ENCODE results near the gene SAPCD2.

SAPCD2 gene

GRCh38 chr9:137015976-137016375, 54.4 kb downstream of the SAPCD2 start:
- no peak overlapping the region for H3K27ac ChIP-seq
- H3K36me3 ChIP-seq = peaks cover 37% of the 10 kb centered on the region
- H3K27me3 ChIP-seq (ENCODE audit: insufficient read depth, low read depth, severe bottlenecking) = no peaks in the 10 kb centered on the region
- H3K4me3 ChIP-seq (ENCODE audit: low read depth, low read length) = no peak overlapping the region
- no peak for DNase-seq
- no peaks in the 10 kb centered on the region for H3K9me3 ChIP-seq (ENCODE audit: severe bottlenecking)
- TF ChIP-seq, protein P1, sequence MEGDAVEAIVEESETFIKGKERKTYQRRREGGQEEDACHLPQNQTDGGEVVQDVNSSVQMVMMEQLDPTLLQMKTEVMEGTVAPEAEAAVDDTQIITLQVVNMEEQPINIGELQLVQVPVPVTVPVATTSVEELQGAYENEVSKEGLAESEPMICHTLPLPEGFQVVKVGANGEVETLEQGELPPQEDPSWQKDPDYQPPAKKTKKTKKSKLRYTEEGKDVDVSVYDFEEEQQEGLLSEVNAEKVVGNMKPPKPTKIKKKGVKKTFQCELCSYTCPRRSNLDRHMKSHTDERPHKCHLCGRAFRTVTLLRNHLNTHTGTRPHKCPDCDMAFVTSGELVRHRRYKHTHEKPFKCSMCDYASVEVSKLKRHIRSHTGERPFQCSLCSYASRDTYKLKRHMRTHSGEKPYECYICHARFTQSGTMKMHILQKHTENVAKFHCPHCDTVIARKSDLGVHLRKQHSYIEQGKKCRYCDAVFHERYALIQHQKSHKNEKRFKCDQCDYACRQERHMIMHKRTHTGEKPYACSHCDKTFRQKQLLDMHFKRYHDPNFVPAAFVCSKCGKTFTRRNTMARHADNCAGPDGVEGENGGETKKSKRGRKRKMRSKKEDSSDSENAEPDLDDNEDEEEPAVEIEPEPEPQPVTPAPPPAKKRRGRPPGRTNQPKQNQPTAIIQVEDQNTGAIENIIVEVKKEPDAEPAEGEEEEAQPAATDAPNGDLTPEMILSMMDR (IDR thresholded peaks at IDR 0.05; ENCODE audit: low read depth, low read length) = no peak

- H3K36me3 ChIP-seq = peaks cover 37% of the 10 kb centered on the region
- DNase-seq = no peak
- TF ChIP-seq, protein P1 (IDR thresholded peaks at IDR 0.05; ENCODE audit: low read depth, low read length) = no peak
Observed at GRCh38 chr9:137015540-137015930, 54.8 kb downstream of the SAPCD2 start.

DNA sequence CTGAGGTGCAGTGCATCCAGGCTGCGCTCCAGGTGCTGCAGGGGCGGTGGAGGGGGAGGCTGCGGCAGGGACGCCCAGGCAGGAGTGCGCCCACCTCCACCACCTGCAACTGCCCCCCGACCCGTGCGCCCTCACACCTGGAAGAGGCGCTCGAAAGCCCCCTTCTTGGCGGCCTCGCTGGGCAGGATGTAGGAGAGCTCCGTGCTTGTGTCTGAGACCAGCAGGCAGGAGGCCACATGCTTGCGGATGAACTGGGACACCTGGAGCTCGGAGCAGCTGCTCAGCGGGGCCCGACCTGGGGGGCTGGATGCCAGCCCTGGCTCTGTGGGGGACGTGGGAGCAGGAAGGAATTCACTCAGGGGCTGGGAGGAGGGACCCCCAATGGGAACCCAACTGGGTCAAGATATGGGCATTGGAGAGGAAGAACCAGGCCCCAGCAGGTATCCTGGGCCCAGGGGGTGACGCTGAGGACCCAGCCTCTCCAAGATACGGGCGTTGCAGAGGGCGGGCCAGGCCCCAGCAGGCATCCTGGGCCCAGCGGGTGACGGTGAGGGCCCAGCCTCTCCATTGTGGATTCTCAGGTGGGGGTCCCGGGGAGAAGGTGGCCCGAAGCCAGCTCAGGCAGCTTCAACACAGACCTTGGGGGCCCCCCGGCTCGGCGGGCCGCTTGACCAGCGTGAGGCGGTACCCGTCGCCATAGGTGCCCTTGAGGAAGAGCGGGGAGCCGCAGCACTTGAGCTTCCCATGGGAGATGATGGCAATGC, 55.4 kb downstream of the SAPCD2 start:
- H3K27ac ChIP-seq = no peak overlapping the region
- no peak overlapping the region for H3K4me3 ChIP-seq (ENCODE audit: low read depth, low read length)
- no peaks in the 10 kb centered on the region for H3K27me3 ChIP-seq (ENCODE audit: insufficient read depth, low read depth, severe bottlenecking)
- H3K9me3 ChIP-seq (ENCODE audit: severe bottlenecking) = no peaks in the 10 kb centered on the region
- H3K36me3 ChIP-seq = peaks cover 37% of the 10 kb centered on the region
- TF ChIP-seq, protein P1 (IDR thresholded peaks at IDR 0.05; ENCODE audit: low read depth, low read length) = no peak
- no peak for DNase-seq

More at GRCh38 chr9:137015540-137015930, 54.8 kb downstream of the SAPCD2 start:
- H3K4me3 ChIP-seq (ENCODE audit: low read depth, low read length) = no peak overlapping the region
- no peaks in the 10 kb centered on the region for H3K9me3 ChIP-seq (ENCODE audit: severe bottlenecking)
- H3K27me3 ChIP-seq (ENCODE audit: insufficient read depth, low read depth, severe bottlenecking) = no peaks in the 10 kb centered on the region
- no peak overlapping the region for H3K27ac ChIP-seq

- H3K27ac ChIP-seq = no peak overlapping the region
- no peak overlapping the region for H3K4me3 ChIP-seq (ENCODE audit: low read depth, low read length)
- H3K9me3 ChIP-seq (ENCODE audit: severe bottlenecking) = no peaks in the 10 kb centered on the region
- TF ChIP-seq, protein P1 (IDR thresholded peaks at IDR 0.05; ENCODE audit: low read depth, low read length) = no peak
- DNase-seq = no peak
- peaks cover 43% of the 10 kb centered on the region for H3K36me3 ChIP-seq
- H3K27me3 ChIP-seq (ENCODE audit: insufficient read depth, low read depth, severe bottlenecking) = no peaks in the 10 kb centered on the region
Observed at GRCh38 chr9:137014166-137014565, 56.2 kb downstream of the SAPCD2 start.

DNA sequence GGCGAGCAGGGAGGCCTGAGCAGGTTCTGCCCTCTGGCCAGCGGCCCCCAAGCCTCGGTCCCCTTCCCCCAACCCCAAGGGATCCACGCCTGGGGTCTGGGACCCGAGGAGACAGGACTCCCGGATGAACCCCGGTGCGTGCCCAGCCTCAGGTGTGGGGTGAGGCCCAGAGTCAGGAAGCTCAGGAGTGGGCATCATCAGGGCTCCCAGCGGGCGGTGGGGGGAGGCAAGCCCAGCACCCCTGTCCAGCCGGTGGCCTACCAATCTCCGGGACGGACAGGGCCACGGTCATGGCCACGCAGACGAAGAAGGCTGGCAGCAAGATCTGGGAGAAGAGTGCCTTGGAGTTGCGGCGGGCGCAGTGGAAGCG, 56.8 kb downstream of the SAPCD2 start:
- no peak for DNase-seq
- Histone ChIP-seq H3K4me3 (ENCODE audit: low read depth, low read length) (no peak overlapping the region), H3K27me3 (ENCODE audit: insufficient read depth, low read depth, severe bottlenecking) (no peaks in the 10 kb centered on the region), H3K36me3 (peaks cover 43% of the 10 kb centered on the region), H3K9me3 (ENCODE audit: severe bottlenecking) (no peaks in the 10 kb centered on the region), H3K27ac (no peak overlapping the region)
- TF ChIP-seq, protein P1 (IDR thresholded peaks at IDR 0.05; ENCODE audit: low read depth, low read length) = no peak
